Retinal pigment epithelial cell (primary cell): ENCODE measurements around the gene TMEM94.

ENCODE experiments used
- DNase-seq: peaks from one replicate; pipeline ENCODE4 v3.0.0-alpha.2; 2010; ENCODE audit warnings: low read depth
- H3K4me3 ChIP-seq: 2 replicates; pipeline ENCODE4 v1.5.1; 2011; ENCODE audit warnings: mild to moderate bottlenecking, low read length, control low read depth, moderate library complexity
- TF ChIP-seq, protein P1 (sequence below): conservative IDR thresholded peaks from 2 replicates; pipeline ENCODE4 v1.5.1; 2011; ENCODE audit warnings: low read depth, low read length, control low read depth, inconsistent platforms

Gene TMEM94

GRCh38 chr17:75507733-75508719, 51.6 kb downstream of the TMEM94 start:
- TF ChIP-seq, protein P1, sequence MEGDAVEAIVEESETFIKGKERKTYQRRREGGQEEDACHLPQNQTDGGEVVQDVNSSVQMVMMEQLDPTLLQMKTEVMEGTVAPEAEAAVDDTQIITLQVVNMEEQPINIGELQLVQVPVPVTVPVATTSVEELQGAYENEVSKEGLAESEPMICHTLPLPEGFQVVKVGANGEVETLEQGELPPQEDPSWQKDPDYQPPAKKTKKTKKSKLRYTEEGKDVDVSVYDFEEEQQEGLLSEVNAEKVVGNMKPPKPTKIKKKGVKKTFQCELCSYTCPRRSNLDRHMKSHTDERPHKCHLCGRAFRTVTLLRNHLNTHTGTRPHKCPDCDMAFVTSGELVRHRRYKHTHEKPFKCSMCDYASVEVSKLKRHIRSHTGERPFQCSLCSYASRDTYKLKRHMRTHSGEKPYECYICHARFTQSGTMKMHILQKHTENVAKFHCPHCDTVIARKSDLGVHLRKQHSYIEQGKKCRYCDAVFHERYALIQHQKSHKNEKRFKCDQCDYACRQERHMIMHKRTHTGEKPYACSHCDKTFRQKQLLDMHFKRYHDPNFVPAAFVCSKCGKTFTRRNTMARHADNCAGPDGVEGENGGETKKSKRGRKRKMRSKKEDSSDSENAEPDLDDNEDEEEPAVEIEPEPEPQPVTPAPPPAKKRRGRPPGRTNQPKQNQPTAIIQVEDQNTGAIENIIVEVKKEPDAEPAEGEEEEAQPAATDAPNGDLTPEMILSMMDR, result no peak
- H3K4me3 ChIP-seq, result no peak overlapping the region
- DNase-seq, result no peak

DNA sequence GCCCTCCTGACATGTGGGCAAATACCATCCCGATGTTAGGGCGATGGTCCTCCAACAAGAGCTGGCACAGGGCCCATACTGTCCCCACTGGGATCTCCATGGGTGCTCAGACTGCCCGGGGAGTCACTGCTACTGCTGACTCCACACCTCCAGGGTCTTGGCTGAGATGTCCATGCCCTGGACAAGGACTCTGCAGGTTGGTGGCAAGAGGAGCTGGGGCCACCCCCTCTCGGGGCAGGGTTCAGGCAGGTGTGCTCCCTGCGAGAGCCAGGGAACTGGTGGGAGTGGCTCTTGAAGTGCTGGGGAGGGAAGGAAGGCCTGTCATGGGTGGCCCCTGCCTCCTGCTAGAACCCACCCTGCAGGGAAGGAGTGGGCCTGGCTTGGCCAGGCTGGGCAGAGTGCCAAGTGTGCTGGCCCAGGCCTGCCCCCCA, 52.5 kb downstream of the TMEM94 start:
- no peak for DNase-seq
- TF ChIP-seq, protein P1, result no peak
- no peak overlapping the region for H3K4me3 ChIP-seq

DNA sequence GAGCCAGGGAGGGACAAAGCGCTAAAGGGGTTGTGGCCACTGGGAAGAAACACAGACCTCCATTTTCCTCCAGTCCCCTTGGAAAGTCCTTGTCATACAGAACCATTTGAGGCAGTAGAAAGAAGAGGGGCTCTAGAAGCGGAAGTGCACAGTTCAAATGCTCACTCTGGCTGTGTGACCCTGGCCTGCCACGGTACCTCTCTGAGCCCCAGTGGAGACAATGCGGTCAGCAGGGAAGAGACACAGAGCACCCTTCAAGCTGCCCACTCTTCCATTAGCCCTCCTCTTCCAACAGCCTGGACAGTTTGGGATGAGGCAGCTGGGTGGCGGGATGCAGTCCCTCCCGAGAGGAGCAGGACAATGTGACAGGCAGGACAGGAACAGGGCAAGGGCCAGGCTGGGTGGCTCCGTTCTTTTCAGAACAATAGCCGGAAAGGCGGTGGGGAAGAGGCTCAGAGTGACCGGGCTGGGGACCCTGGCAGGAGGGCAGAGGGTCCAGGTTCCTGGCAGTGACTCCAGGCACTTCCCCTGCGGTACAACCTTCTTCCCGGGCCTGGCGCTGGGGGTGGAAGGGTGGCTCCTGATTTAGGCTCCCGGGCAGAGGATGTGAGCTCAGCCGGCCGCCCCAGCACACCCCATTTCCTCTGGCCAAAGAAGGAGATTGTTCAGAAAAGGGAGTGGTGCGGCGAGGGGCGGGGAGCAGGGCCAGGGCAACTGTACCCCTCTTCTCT, 53.3 kb downstream of the TMEM94 start:
- no peak overlapping the region for H3K4me3 ChIP-seq
- DNase-seq, result no peak
- TF ChIP-seq, protein P1, result no peak

- no peak for DNase-seq
- TF ChIP-seq, protein P1, result no peak
- H3K4me3 ChIP-seq, result no peak overlapping the region
Observed at GRCh38 chr17:75511270-75511609, 54.8 kb downstream of the TMEM94 start.

GRCh38 chr17:75511610-75512575, 55.5 kb downstream of the TMEM94 start:
- TF ChIP-seq, protein P1, result no peak
- DNase-seq, result no peak
- no peak overlapping the region for H3K4me3 ChIP-seq

DNA sequence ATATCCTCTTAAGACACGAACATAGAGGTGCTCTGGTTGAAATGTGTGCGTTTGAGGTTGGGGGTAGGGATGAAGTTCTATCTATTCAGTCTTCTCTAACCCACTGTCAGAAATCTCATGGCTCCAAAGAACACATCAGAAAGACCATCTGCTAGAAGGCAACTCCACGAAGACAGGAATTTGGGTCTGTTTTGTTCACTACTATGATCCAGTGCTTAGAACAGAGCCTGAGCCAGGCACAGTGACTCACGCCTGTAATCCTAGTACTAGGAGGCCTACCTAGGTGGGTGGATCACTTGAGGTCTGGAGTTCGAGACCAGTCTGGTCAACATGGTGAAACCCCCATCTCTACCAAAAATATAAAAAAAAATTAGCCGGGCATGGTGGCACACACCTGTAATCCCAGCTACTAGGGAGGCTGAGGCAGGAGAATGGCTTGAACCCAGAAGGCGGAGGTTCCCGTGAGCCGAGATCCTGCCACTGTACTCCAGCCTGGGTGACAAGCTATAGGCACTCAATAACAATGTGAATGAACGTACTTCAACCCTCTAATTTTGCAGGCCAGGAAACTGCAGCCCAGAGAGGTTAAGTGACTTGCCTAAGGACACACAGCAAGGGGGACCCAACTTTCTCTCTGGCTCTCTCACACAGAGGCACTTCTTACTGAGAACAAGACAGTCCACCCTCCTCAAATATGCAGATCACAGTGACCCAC, 56.6 kb downstream of the TMEM94 start:
- no peak for DNase-seq
- H3K4me3 ChIP-seq, result no peak overlapping the region
- TF ChIP-seq, protein P1, result no peak
